NCI-H774 (cell line): ENCODE measurements around the gene MCEE.
"Not testable (repeated sequence)": the region's sequence is repeated elsewhere in the genome, so short reads cannot be mapped to it uniquely, and the experiment has no call there.

ENCODE experiments used
- DNase-seq: peaks from one replicate; lab custom pipeline; 2025; lab: John Stamatoyannopoulos, UW

The MCEE gene

DNA sequence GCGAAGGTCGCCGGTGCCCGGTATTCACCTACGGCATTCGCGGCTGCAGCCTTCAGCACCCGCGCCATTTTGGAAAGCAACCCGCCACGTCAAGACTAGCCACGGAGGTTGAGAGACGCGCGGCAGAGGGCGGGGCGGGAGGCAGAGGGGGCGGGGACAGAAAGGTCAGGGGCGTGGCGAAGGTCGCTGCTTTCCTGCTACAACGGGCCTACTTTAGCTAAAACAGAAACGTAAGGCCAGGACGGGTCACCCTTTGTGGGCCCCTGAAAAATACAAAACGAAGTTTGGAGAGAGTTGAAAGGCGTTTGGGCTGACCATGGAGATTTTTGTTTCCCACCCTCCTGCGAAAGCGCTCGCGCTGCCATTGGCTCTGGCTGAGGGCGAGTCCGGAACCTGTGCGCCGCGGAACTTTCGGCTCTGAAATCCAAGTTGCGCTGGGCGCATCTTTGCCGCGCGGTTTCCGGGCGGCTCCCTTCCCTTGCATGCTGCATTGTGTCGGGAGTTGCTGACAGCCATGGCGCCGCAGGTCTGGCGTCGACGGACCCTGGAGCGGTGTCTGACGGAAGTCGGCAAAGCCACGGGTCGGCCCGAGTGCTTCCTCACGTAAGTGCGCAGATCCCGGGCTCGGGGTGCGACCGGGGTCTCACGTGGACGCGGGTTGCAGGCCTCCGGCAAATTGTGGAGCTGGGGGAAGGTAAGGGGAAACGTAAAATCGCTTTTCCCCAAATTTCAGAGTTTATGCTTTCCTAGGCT lies at the start of gene MCEE, which contains the start of gene MPHOSPH10:
Gene MCEE, minus strand, starts transcription at position 78 of the 753 bp plus-strand sequence. Its CDS starts 10 bp downstream, at position 68.
Gene MPHOSPH10, plus strand, starts transcription at position 483 of the 753 bp plus-strand sequence. Its CDS starts 32 bp downstream, at position 515.
- DNase-seq: peak; percentile 84

DNA sequence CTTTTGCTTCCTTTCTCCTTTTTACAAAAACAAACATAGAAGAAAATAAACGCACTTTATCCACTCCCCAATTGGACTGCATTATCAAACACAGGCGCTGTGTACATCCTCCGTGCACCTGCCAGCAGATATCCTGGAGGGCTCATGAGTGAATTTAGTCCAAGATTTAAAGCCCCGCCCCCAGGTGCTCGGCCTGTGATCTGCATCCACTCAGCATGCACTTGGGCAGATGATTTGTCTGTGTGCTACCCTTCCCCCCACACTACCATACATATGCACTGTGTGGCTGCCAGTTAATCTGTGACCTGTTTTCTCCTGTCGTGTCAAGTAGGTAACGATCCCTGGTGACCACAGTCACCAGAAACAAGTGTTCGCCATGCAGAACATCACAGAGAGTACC lies 48.8 kb upstream of the MCEE start:
- DNase-seq: not testable (repeated sequence)

DNA sequence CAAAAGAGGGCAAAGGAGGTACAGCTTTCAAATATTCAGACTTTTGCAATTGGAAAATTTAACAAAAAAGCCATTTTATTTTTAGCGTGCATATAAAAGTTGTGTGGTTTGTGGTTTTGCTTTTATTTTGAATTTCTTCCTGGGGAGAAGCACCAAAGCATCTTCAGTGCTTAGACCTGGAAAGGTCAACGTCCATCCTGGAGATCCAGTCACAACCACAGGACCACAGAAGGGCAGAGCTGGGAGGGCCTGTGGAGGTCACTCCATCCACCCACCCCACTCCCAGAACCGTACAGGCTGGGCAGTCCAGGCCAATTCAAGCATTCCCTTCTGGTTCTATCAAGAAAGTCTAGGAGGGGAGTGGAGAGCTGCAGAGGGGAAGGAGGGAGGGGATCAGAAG lies 44.2 kb upstream of the MCEE start:
- DNase-seq: no peak

DNA sequence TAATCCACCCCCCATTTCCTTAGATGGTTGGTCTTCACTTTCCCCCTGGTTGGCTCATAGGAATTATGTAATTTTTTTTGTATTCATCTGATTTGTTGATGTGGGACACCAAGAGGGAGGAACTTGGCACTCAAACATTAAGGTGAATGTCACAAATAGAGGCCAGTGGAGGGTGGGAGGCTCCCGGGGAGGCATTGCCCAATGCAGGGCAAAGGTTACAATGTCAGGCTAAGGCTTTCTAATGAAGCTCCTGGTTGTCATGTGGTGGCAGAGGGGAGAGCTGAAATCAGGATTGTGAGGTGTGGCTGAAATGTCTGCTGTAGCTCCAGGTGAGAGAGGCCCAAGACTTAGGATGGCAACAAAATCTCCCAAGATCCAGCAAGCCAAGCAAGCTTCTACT lies 43.1 kb upstream of the MCEE start:
- no peak for DNase-seq

DNA sequence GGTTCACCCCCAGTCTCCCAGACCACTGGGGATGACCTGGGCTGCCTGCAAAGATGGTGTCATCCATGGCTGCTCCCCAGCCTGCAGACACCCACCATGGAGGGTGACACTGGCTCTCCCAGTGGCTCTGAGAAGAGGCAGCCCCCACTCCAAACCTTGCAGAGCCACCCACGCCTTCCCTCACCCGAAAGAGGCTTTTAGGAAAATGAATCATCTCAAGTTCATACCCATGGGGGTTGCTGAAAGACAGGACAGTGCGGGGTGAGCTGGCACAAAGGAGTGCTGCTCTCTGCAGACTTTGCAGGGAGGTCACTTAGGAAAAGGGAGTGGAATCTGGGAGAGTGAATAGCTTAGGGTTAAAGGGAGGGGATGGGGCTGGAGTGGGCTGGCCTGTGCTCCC lies 36.8 kb upstream of the MCEE start:
- no peak for DNase-seq

DNA sequence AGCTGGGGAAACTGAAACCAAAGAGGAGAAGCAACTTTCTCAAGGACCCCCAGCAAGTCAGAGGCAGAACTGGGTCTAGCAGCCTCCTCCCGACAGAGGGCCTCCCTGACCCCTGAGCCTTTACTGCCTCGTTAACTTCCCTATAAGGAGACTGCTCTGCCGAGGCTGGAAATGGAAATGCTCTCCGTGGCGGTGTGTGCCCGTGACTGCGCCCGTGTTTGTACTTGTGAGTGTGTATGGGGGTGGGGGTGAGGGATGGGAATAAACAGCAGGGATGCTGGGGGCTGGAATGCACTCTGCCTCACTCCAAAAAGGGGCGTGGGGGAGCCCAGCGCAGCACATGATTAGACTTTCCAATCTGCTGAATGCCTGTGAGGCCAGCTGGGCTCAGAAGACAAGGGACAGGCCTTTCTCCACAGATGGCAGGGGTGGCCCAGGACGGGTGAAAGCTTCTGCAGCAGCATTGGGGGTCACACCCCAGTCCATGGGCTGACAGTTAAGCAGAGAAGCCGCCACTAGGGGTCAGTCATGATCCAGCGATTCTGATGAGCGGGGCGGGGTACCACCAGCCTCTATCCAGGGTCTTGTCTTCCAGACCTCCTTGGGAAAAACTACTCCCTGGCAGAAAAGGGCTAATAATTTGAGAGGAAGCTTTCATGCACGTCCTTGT lies 27.2 kb upstream of the MCEE start:
- peak; percentile 17 for DNase-seq

DNA sequence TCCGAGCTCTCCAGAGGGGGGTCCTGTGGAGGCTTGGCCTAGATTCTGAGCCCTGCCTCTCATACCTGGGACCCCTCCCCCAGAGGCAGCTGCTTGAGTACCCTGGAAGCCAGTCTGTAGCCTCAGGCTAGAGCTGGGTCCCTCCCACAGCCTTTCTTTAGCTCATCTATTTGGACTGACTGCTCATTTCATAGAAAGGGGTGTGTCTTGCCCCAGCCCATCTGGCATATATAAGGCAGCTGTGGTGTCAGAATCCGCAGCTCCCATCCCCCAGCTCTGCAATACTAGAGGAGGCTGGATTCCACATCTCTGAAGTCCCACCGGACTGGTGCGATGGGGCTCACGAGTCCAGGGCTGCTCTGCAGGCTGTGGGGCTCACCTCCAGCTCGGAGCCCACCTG lies 26.5 kb upstream of the MCEE start:
- DNase-seq: no peak

DNA sequence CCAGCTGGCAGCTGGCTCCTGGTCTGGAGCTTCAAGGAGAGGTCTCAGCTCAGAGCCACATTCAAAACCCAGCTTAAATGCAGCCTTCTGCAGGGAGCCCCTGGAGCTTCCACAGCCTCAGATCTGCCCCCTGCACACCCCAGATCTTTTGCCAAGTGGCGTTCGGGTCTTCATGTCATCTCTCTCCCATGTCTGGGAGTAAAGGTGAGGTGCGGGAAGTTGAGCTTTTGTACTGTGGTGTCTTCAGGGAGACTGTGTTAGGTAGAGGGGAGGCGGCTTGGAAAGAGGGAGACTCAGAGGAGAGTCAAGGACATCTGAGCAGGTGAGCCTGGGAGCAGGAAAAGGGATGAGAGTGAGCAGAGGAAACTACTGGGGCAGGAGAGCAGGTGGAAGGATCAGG lies 25.8 kb upstream of the MCEE start:
- DNase-seq: no peak

DNA sequence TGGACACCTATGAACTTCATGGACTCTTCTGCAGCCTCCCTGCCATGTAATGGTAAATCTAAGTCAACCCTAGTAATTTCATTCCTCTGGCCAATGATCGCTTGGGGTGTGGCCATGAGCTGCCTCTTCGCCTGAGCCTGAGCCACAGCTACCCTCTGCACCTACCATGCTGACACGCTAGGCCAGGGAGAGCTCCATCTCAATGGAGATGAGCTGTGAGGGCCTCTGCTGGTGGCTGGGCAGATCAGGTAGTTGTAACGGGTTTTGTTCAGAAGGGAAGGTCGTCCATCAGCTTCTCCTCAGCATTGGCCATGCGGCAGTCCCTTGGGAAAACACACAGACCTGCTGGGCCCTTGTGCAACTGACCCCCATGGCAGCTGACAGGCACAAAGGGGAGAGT lies 24.8 kb upstream of the MCEE start:
- DNase-seq: no peak

DNA sequence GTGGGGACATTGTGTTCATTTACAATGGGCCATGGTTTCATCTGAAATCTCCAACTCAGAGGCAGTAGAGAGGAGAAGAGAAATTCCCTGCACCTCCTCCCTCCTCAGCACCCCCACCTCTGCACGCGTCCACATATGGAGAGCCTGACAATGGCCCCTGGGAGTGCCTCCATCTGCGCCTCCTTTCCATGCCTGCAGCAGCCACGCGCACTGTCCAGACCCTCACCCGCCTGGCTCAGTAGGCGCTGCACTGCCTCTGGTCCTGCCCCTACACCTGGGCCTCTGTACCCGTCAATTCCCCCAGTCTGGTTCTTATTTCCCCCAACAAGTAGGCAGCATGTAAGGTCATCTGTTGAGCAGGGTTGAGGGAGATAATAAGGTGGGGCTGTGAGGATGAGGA lies 24.2 kb upstream of the MCEE start:
- DNase-seq: no peak

DNA sequence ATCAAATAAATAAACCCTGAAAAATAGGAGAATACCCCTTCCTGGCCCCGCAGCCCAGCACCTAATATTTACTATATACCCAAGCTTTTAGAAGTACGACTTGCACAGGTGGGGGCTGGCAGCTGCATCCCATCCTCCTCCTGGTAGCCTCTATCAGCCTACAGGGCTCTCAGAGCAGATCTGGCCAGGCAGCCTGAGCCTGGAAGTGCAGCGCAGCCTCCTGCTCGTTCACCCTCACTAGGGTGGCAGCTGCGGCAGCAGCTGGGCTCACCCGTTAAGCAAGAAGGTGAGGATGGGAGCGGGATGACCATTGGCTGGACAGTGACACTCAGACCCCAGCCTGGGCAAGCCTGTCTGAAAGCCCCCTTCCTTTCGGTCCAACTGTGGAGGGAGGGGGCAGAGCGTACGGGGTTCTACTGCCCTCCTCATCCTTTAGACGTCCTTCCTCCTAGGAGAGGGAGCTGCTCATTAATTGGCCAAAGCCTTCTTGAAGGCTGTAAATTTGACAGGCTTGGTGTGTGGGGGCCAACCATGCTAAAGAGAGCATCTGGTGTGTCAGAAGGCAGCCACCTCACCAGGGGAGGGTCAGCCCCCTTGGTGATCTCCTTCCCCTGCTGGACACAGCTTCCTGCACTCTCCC lies 23.7 kb upstream of the MCEE start:
- no peak for DNase-seq

DNA sequence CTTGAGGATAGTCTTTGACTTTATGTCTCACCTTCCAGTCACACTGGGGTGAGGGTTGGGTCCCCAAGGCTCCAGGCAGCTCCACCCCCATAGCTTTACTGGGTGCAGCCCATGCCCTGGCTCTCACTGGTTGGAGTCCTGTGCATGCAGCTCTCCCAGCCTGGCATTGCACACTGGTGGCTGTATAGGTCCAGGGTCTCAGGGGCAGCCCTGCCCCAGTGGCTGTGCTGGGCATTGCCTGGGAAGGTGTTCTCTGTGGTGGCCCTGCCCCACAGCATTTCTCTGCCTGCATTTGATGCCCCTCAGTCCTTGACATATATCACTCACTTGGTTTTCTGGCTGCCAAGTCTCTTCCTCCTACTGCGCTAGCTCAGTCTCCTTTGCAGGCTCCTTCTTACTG lies 21.6 kb upstream of the MCEE start:
- no peak for DNase-seq

DNA sequence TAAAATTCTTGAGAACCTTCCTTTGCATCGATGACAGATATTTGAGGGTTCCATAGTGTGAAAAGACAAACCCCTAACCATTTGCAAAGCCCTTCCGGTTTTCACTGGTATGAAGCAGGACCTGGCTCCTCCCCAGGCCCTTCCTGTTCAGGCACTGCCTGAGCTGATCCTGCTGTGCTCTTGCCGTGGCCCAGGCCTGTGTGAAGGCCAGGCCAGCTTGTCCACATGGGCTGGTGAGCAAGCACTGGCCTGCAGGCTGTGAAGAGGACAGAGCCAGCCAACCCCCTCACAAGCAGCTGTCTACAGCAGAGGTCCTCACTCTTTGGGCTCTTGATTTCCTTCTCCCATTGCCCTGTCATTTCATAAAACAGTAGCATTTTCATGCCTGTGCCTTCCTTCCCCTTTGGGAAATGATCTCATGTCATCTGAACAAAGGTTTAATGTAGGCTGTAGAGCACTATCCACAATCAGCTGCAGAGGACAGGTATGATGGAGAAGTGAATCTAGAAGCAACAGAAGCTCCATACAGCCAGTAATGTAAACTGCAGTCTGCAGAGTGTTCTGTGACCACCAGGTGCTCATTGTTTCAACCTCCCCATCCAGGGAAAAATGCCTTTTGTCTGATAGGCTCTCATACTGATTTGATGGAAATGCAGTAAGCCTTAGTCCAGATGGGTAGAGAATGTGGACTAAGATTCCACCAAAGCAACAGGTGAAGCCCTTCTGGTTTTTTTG lies 20.2 kb upstream of the MCEE start:
- DNase-seq: no peak

DNA sequence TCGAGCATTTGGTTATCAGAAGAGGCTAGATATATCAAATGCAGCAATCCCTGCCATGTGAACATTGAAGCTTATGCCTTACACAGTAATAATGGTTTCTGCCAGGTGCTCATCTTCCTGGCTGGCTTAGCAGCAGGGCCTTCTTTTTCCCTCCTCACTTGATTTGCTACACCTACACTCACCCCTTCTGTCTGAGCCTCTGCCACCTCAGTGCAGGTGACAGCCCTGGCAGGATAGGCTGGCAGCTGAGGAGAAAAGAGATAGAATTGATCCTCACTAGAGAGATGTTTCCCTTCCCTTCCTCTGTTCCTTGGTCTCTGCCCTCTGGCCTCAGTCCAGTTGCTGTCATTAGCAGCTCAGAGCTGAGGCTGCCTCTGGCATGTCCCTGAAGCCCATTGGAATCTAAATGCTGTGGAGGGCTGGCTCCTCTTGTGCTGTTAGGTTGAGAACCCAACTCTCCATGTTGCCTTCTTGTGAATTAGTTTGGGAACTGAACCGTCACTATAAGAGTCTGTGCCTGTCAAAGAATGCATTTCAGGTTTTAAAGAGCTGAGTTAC lies 18.6 kb upstream of the MCEE start:
- no peak for DNase-seq

DNA sequence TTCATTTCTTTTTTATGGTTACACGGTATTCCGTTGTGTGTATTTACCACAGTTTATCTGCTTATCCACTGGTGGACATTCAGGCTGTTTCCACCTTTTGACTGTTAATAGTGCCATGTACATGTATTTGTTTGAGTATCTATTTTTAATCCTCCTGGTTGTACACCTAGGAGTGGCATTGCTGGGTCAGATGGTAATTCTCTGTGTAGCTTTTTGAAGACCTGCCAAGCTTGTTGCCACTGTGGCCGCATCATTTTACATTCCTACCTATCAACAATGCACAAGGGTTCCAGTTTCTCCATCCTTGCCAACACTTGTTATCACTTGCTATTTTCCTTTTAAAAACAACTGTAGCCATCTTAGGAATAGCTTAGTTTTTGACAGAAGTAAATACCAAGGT lies 13.8 kb upstream of the MCEE start:
- no peak for DNase-seq

DNA sequence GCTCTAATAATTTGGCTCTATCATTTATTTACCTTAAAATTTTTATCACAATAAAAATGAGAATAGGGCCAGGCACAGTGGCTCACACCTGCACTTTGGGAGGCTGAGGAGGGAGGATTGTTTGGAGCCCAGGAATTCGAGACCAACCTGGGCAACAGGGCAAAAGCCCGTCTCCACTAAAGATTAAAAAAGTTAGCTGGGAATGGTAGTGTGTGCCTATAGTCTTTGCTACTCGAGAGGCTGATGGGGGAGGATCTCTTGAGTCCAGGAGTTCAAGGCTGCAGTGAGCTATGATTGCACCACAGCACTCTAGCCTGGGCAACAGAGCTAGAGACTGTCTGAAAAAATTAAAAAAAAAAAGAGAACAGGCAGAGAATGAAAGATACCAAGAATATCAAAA lies 6.1 kb upstream of the MCEE start:
- DNase-seq: no peak

DNA sequence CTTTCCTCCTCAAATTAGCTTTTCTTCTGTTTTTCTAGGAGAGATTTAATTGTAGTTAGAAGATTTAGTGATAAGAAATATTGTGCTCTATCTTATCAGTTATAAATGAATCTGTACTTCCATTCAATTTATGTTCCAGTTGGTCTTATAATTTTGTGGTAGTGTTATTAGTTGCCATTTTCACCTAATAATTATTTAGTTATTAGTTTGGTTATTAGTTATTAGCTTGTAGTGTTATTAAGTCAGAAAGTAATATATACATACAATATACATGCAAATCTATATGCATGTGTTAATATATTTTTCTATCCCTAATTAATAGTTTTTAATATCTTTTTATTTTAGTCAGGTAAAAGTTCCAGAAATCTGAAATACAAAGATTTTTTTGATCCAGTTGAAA lies 3.6 kb upstream of the MCEE start:
- DNase-seq: no peak

DNA sequence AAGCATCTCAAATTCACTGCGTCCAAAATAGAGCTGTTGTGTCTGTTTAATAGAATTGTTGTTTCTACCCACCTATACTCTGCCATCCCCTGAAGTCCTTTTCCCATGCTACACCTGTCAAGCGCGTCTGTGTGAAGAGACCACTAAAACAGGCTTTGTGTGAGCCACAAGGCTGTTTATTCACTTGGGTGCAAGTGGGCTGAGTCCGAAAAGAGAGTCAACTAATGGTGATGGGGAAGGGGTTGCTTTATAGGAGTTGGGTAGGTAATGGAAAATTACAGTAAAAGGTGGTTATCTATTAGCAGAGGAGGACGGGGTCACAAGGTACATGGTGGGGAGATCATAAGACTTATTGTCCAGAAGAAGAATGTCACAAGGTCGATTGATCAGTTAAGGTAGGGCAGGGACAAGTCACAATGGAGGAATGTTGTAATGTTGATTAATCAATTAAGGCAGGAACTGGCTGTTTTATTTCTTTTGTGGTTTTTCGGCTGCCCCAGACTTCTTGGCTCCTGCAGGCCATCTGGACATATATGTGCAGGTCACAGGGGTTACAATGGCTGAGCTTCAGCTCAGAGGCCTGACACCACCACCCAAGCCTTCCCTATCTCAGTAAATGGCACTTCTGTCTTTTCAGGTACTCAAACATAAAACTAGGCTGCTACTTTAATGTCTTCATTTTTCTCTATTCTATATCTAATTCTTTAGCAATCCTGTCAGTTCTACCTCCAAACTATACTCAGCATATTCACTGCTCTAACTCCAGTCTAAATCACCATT lies 1.5 kb upstream of the MCEE start:
- not testable (repeated sequence) for DNase-seq

DNA sequence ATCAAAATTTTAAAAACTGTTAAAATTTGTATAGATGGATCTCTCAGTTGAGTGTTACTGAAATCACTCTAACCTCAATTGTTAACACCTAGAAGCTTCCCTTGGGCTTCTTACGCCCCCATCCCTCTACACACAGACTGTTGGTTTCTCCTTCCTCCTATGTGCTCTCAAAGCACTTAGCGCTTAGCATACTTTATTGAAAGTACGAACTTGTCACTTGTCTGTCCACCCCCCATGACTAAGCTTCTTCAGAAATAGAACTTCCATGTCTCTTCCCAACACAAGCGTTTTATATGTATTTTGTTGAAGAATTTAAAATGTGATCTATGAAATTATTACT lies 846 bp upstream of the MCEE start:
- DNase-seq: no peak

DNA sequence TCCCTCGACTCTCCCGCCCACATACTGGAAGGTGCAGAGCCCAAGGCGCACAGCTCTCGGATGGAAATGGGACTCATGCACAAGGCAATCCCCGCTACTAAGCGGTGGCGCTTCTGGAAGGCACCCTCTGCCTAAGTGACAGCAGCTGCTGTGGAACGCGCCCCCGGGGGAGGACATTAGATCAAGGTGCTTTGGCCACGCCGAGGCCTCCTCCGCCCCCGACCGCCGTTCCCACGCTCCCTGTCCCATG lies 202 bp downstream of the MCEE start:
- peak; percentile 65 for DNase-seq

DNA sequence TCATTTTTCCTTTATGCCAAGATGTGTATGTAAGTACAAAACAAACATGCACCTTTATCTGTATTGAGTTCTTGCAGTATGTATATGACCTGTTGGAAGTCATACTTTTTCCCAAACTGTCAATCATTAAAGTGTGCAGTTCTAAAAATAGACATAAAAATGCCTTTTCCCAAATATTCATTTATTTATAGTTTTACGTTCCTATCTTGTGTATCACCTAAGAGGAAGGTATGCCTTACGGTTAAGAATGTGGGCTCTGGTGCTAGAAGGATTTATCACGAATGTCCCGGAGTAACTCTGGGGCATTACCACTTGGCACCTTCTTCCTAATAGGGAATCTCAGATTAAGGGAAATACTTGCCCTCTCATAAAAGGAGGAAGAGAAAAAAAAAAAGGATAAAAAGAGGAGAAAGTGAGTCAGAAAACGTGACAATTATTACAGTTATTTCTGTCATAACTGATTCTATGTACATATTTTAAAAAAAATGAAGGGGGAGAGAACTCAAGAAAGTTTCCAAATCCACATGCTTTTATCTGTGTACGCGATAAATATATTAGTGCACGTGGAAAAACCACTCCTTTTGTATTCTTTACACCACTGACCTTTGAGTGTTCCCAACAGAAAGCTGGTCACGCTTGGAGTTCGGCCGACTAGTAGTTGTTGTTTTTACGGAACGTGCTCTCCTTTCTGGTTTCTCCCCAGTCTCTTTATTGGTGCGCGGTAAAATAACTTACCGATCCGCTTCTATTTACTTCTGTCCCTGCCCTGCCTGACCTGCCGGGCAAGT lies 721 bp downstream of the MCEE start:
- DNase-seq: no peak
